ENCODE results near the gene TRAF1.
A peak's percentile ranks its signal among the peaks of the same experiment; 100 is the strongest.
"Not testable (repeated sequence)": the region's sequence is repeated elsewhere in the genome, so short reads cannot be mapped to it uniquely, and the experiment has no call there.

Gene TRAF1

GRCh38 chr9:120926397-120926928, at the start of gene TRAF1:
TRAF1 (minus strand) TSS chr9:120926796; CDS start chr9:120926075, 721 bp downstream.
- DNase-seq, result no peak

GRCh38 chr9:120974921-120975320, 48.3 kb upstream of the TRAF1 start:
- DNase-seq, result no peak

GRCh38 chr9:120974181-120974580, 47.6 kb upstream of the TRAF1 start:
- DNase-seq, result no peak

- DNase-seq, result no peak
Observed at GRCh38 chr9:120971938-120972337, 45.3 kb upstream of the TRAF1 start.

- not testable (repeated sequence) for DNase-seq
Observed at GRCh38 chr9:120971471-120971870, 44.9 kb upstream of the TRAF1 start.

GRCh38 chr9:120970244-120970643, 43.6 kb upstream of the TRAF1 start:
- DNase-seq, result no peak

GRCh38 chr9:120966013-120966369, 39.4 kb upstream of the TRAF1 start:
- DNase-seq, result no peak

GRCh38 chr9:120965344-120966012, 38.9 kb upstream of the TRAF1 start:
- peak; percentile 61 for DNase-seq

GRCh38 chr9:120961936-120962335, 35.3 kb upstream of the TRAF1 start:
- DNase-seq, result no peak

- no peak for DNase-seq
Observed at GRCh38 chr9:120960001-120960400, 33.4 kb upstream of the TRAF1 start.

- DNase-seq, result no peak
Observed at GRCh38 chr9:120956862-120957261, 30.3 kb upstream of the TRAF1 start.

GRCh38 chr9:120951960-120952618, 25.5 kb upstream of the TRAF1 start:
- DNase-seq, result no peak

- DNase-seq, result no peak
Observed at GRCh38 chr9:120950421-120951388, 24.1 kb upstream of the TRAF1 start.

- no peak for DNase-seq
Observed at GRCh38 chr9:120949290-120949689, 22.7 kb upstream of the TRAF1 start.

GRCh38 chr9:120948824-120949223, 22.2 kb upstream of the TRAF1 start:
- no peak for DNase-seq

- no peak for DNase-seq
Observed at GRCh38 chr9:120947222-120947621, 20.6 kb upstream of the TRAF1 start.

GRCh38 chr9:120946259-120946658, 19.7 kb upstream of the TRAF1 start:
- DNase-seq, result no peak

- no peak for DNase-seq
Observed at GRCh38 chr9:120944948-120945347, 18.4 kb upstream of the TRAF1 start.

- no peak for DNase-seq
Observed at GRCh38 chr9:120944434-120944843, 17.8 kb upstream of the TRAF1 start.

- no peak for DNase-seq
Observed at GRCh38 chr9:120942186-120943001, 15.8 kb upstream of the TRAF1 start.

- no peak for DNase-seq
Observed at GRCh38 chr9:120941046-120941770, 14.6 kb upstream of the TRAF1 start.

GRCh38 chr9:120940573-120940972, 14.0 kb upstream of the TRAF1 start:
- DNase-seq, result no peak

Measured in NCI-H748 treated with DMSO at 0.1 percent for 48 hours (cell line).